Breast epithelium (tissue), 4 donors: ENCODE results near the gene LDAF1. TPM values are rescaled to one million over a fixed set of nuclear protein-coding genes. Genes with fewer than 3 reads are reported as not detected.
"Not testable (repeated sequence)": the region's sequence is repeated elsewhere in the genome, so short reads cannot be mapped to it uniquely, and the experiment has no call there.

Experiments
- DNase-seq, 2 donors: peaks; one replicate each; pipeline ENCODE4 v3.0.0-alpha.2; 2019; ENCODE audit warnings: low spot score in 2 of 2
- H3K27ac ChIP-seq, 2 donors: fragments of 200-600 bp; sonication (generic) in 1 of 2; one replicate each; pipeline ENCODE4 v1.5.1; 2016 to 2019; ENCODE audit warnings: mild to moderate bottlenecking in 1 of 2
- H3K27me3 ChIP-seq, 2 donors: fragments of 200-600 bp; sonication (generic) in 1 of 2; one replicate each; pipeline versions ENCODE4 v1.5.1 to v1.6.0; 2017 to 2019; ENCODE audit warnings: control low read depth in 1 of 2, mild to moderate bottlenecking in 1 of 2
- H3K36me3 ChIP-seq: fragments of 200-600 bp; one replicate; pipeline ENCODE4 v1.5.1; 2019
- H3K4me1 ChIP-seq, 2 donors: fragments of 200-600 bp; sonication (generic); one replicate each; pipeline ENCODE4 v1.5.1; 2016 to 2019; ENCODE audit warnings: control low read depth in 1 of 2
- H3K4me3 ChIP-seq, 3 donors: fragments of 200-600 bp; sonication (generic); 1 replicate in 2 of 3; 2 replicates in 1 of 3; pipeline ENCODE4 v1.5.1; 2016 to 2019; ENCODE audit warnings: mild to moderate bottlenecking in 3 of 3, moderate library complexity in 2 of 3
- H3K9me3 ChIP-seq, 2 donors: fragments of 200-600 bp; sonication (generic) in 1 of 2; one replicate each; pipeline ENCODE4 v1.5.1; 2016 to 2019; ENCODE audit warnings: control low read depth in 1 of 2
- POLR2A ChIP-seq: fragments of 450-650 bp; IDR thresholded peaks from one replicate; pipeline ENCODE4 v1.6.1; 2016; ENCODE audit warnings: antibody characterized with exemption, mild to moderate bottlenecking, moderate library complexity
- POLR2AphosphoS5 ChIP-seq, 3 donors: sonication (generic); formaldehyde crosslinking; IDR thresholded peaks; one replicate each; pipeline ENCODE4 v1.6.1; 2017; ENCODE audit warnings: antibody characterized with exemption in 3 of 3
- intact Hi-C: fragments of 100-400 bp; cut with DNase I; formaldehyde crosslinking; loops from one replicate; pipeline ENCODE4 v1.15.1; 2023; ENCODE audit warnings: low total_unique reads
- total RNA-seq, 3 donors: library from RNA; depleted of rRNA; stranded (reverse); fragments of >200 nt; gene quantifications; one replicate each; pipeline ENCODE4 v1.1.0, GENCODE V29; 2016
- TF ChIP-seq, protein P1 (sequence below), 3 donors: fragments of 450-650 bp; IDR thresholded peaks; one replicate each; pipeline ENCODE4 v1.5.1; 2016 to 2017; ENCODE audit warnings: antibody characterized with exemption in 3 of 3, mild to moderate bottlenecking in 3 of 3, moderate library complexity in 3 of 3

Gene LDAF1
- total RNA-seq, 3 donors from 2014 or later = 49.2 to 99.4 (median 97.5) TPM

DNA sequence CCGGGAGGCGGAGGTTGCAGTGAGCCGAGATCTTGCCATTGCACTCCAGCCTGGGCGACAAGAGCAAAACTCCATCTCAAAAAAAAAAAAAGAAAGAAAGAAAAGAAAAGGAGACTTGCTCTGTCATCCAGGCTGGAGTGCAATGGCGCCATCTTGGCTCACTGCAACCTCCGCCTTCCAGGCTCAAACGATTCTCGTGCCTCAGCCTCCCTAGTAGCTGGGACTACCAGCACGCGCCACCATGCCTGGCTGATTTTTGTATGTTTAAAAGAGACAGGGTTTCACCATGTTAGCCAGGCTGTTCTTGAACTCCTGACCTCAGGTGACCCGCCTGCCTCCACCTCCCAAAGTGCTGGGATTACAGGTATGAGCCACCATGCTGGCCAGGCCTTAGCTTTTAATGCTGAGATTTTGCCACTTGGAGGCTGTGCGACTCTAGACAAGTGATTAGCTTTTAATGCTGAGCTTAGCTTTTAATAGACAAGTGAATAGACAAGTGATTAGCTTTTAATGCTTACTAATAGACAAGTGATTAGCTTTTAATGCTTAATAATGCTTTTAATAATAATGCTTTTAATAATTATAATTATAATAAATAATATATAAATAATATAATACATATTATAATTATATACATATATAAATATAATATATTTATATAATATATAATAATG lies 9.6 kb downstream of the LDAF1 start:
- TF ChIP-seq, protein P1, sequence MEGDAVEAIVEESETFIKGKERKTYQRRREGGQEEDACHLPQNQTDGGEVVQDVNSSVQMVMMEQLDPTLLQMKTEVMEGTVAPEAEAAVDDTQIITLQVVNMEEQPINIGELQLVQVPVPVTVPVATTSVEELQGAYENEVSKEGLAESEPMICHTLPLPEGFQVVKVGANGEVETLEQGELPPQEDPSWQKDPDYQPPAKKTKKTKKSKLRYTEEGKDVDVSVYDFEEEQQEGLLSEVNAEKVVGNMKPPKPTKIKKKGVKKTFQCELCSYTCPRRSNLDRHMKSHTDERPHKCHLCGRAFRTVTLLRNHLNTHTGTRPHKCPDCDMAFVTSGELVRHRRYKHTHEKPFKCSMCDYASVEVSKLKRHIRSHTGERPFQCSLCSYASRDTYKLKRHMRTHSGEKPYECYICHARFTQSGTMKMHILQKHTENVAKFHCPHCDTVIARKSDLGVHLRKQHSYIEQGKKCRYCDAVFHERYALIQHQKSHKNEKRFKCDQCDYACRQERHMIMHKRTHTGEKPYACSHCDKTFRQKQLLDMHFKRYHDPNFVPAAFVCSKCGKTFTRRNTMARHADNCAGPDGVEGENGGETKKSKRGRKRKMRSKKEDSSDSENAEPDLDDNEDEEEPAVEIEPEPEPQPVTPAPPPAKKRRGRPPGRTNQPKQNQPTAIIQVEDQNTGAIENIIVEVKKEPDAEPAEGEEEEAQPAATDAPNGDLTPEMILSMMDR (IDR thresholded peaks at IDR 0.05) = no peak
- no peak for TF ChIP-seq POLR2A
- no peak for TF ChIP-seq POLR2AphosphoS5 (IDR thresholded peaks at IDR 0.05)
- Histone ChIP-seq H3K27me3 (no peaks in the 10 kb centered on the region), H3K27ac (no peak overlapping the region), H3K36me3 (no peaks in the 10 kb centered on the region), H3K4me1 (no peaks in the 10 kb centered on the region), H3K9me3 (no peaks in the 10 kb centered on the region), H3K4me3 (no peak overlapping the region)
- no peak for DNase-seq
- intact Hi-C loops = no loop called here

DNA sequence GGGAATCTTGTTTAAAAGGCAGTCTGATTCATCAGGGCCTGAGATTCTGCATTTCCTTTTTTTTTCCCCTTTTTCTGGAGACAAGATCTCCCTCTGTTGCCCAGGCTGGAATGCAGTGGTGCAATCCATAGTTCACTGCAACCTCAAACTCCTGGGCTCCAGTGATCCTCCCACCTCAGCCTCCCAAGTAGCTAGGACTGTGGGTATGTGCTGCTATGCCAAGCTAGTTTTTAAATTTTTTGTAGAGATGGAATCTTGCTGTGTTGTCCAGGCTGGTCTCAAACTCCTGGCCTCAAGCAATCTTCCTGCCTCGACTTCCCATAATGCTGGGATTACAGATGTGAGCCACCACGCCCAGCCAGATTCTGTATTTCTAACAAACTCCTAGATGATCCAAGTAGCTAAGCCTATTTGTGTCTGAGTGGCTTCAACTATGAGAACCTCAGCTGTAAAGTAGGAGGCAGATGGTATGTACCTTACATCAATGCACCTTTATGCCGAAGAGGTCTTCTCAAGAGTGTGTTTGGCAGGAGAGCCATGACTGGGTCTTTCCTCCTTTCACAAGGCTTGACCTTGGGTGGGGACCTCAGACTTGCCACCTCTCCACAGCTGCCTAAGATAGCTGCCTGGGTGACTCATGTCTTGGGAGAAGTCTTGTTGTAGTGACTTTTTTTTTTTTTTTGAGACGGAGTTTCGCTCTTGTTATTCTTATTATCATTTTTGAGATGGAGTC lies 10.9 kb downstream of the LDAF1 start:
- H3K4me3 ChIP-seq = no peak overlapping the region
- no peaks in the 10 kb centered on the region for H3K4me1 ChIP-seq
- no peak for DNase-seq
- H3K36me3 ChIP-seq = no peaks in the 10 kb centered on the region
- no peak overlapping the region for H3K27ac ChIP-seq
- H3K27me3 ChIP-seq = no peaks in the 10 kb centered on the region
- TF ChIP-seq POLR2A (no peak), POLR2AphosphoS5 (IDR thresholded peaks at IDR 0.05) (no peak)
- TF ChIP-seq, protein P1 (IDR thresholded peaks at IDR 0.05) = no peak
- H3K9me3 ChIP-seq = no peaks in the 10 kb centered on the region
- intact Hi-C loops = no loop called here

DNA sequence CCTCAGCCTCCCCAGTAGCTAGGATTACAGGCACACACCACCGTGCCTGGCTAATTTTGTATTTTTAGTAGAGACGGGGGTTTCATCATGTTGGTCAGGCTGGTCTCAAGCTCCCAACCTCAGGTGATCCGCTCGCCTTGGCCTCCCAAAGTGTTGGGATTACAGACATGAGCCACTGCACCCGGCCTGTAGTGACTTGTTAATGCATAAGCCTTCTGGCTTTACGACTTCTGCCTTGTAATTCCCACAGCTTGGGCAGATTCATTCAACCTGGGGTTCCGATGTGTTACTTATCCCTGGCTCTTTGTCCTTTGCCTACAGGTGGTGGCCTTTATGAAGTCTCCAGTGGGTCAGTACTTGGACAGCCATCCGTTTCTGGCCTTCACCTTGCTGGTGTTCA lies 11.6 kb downstream of the LDAF1 start:
- not testable (repeated sequence) for H3K4me1 ChIP-seq, H3K36me3 ChIP-seq, H3K4me3 ChIP-seq

DNA sequence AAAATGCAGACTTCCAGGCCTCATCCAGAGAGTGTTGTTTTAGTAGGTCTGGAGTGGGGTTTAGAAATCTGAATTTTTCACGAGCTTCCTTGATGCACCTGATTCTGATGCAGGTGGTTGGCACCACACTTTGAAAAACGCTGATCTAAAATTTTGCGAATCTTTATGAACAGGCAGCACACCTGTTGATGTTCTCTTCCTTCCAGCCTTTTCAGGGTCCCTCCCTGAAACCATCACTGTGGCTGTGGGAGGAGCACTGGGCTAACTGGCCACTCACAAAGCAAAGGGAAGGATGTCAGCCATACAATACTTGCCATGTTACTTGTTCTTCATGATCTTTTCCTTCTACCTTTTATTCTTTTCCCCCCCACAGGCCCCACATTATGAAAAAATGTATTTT lies 14.2 kb downstream of the LDAF1 start:
- no peaks in the 10 kb centered on the region for H3K9me3 ChIP-seq
- DNase-seq = no peak
- no peaks in the 10 kb centered on the region for H3K36me3 ChIP-seq
- H3K4me1 ChIP-seq = no peaks in the 10 kb centered on the region
- no peak overlapping the region for H3K27ac ChIP-seq
- TF ChIP-seq POLR2A (no peak), POLR2AphosphoS5 (IDR thresholded peaks at IDR 0.05) (no peak)
- TF ChIP-seq, protein P1 (IDR thresholded peaks at IDR 0.05) = no peak
- intact Hi-C loops = no loop called here
- no peaks in the 10 kb centered on the region for H3K27me3 ChIP-seq
- H3K4me3 ChIP-seq = no peak overlapping the region

More for the DNA sequence above, 11.6 kb downstream of the LDAF1 start:
- H3K27me3 ChIP-seq, H3K9me3 ChIP-seq, H3K27ac ChIP-seq, DNase-seq, intact Hi-C loops: not testable (repeated sequence)

DNA sequence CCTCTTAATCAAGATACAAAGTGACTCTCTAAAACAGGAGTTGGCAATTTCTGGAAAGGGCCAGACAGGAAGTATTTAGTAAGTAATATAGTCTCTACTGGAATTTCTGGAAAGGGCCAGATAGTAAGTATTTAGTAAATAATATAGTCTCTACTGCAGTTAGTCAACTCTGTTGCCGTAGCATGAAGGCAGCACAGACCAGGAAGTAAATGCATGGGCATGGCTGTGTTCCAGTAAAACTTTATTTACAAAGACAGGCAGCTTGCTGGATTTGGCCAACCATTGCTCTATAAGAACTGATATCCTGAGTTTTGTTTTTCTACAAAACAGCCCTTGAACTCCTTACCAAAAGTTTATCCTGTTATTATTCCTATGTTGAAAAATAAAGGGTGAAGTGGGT lies 16.9 kb downstream of the LDAF1 start:
- no peak for DNase-seq
- Histone ChIP-seq H3K27me3 (no peaks in the 10 kb centered on the region), H3K36me3 (no peaks in the 10 kb centered on the region), H3K27ac (peak overlapping the region in 1 of 2 donors; percentile 28), H3K4me1 (no peaks in the 10 kb centered on the region), H3K9me3 (no peaks in the 10 kb centered on the region), H3K4me3 (no peak overlapping the region)
- TF ChIP-seq POLR2A = no peak
- intact Hi-C loops = no loop called here
